NCI-H2196 (cell line): ENCODE measurements around the gene EXOC4.
"Not testable (repeated sequence)": the region's sequence is repeated elsewhere in the genome, so short reads cannot be mapped to it uniquely, and the experiment has no call there.

Source experiments
- DNase-seq: peaks from one replicate; lab custom pipeline; 2025; ENCODE audit not compliant: unreplicated experiment; lab: John Stamatoyannopoulos, UW

EXOC4 gene

GRCh38 chr7:133779538-133779937 lies 526.7 kb downstream of the EXOC4 start:
- DNase-seq, result not testable (repeated sequence)

- DNase-seq, result no peak
Observed at GRCh38 chr7:133780912-133781311, 528.0 kb downstream of the EXOC4 start.

GRCh38 chr7:133781486-133782090 lies 528.7 kb downstream of the EXOC4 start:
- no peak for DNase-seq

- DNase-seq, result no peak
Observed at GRCh38 chr7:133782470-133782869, 529.6 kb downstream of the EXOC4 start.

- DNase-seq, result no peak
Observed at GRCh38 chr7:133783276-133783675, 530.4 kb downstream of the EXOC4 start.

- DNase-seq, result no peak
Observed at GRCh38 chr7:133784486-133785001, 531.7 kb downstream of the EXOC4 start.

- no peak for DNase-seq
Observed at GRCh38 chr7:133786401-133786937, 533.6 kb downstream of the EXOC4 start.

- no peak for DNase-seq
Observed at GRCh38 chr7:133789974-133790373, 537.1 kb downstream of the EXOC4 start.

- no peak for DNase-seq
Observed at GRCh38 chr7:133790911-133791310, 538.0 kb downstream of the EXOC4 start.

GRCh38 chr7:133794479-133794878 lies 541.6 kb downstream of the EXOC4 start:
- DNase-seq, result no peak

GRCh38 chr7:133795068-133795665 lies 542.3 kb downstream of the EXOC4 start:
- DNase-seq, result no peak

- DNase-seq, result no peak
Observed at GRCh38 chr7:133796782-133797745, 544.2 kb downstream of the EXOC4 start.

- DNase-seq, result no peak
Observed at GRCh38 chr7:133797818-133798520, 545.1 kb downstream of the EXOC4 start.

- no peak for DNase-seq
Observed at GRCh38 chr7:133801341-133801740, 548.5 kb downstream of the EXOC4 start.

GRCh38 chr7:133804127-133804526 lies 551.2 kb downstream of the EXOC4 start:
- no peak for DNase-seq

- DNase-seq, result no peak
Observed at GRCh38 chr7:133805426-133805825, 552.5 kb downstream of the EXOC4 start.

- DNase-seq, result no peak
Observed at GRCh38 chr7:133807624-133808492, 555.0 kb downstream of the EXOC4 start.

GRCh38 chr7:133808493-133808866 lies 555.6 kb downstream of the EXOC4 start:
- no peak for DNase-seq

GRCh38 chr7:133812877-133813276 lies 560.0 kb downstream of the EXOC4 start:
- no peak for DNase-seq
